ENCODE results near the gene YPEL4. TPM values are rescaled to one million over a fixed set of nuclear protein-coding genes. Genes with fewer than 3 reads are reported as not detected.
"Not testable (repeated sequence)": the region's sequence is repeated elsewhere in the genome, so short reads cannot be mapped to it uniquely, and the experiment has no call there.

YPEL4 gene
- total and polyA plus RNA-seq, 2 donors from 2014 or later: 0.82 to 0.88 TPM

- no peaks in the 10 kb centered on the region for H3K9me3 ChIP-seq (ENCODE audit: control insufficient read depth in 2 of 3, insufficient read depth in 1 of 3, low read length in 3 of 3)
- DNase-seq: no peak
- no peaks in the 10 kb centered on the region for H3K36me3 ChIP-seq (ENCODE audit: control insufficient read depth in 2 of 3, insufficient read depth in 3 of 3, low read length in 3 of 3)
- H3K9ac ChIP-seq (ENCODE audit: low read length in 3 of 3): no peak overlapping the region
- peaks cover 0 to 14% (median 3%) of the 10 kb centered on the region in 3 donors for H3K4me1 ChIP-seq (ENCODE audit: control insufficient read depth in 2 of 3, insufficient read depth in 2 of 3, low read depth in 1 of 3, low read length in 3 of 3)
- TF ChIP-seq CTCF (IDR thresholded peaks at IDR 0.05; ENCODE audit: borderline replicate concordance, extremely low read depth, insufficient read depth): no peak
- intact Hi-C loops (cut with DNase I): no loop called here
- no peak overlapping the region for H3K4me3 ChIP-seq (ENCODE audit: low read length in 3 of 3)
- H3K27ac ChIP-seq (ENCODE audit: low read depth in 2 of 2, low read length in 2 of 2): no peak overlapping the region
- peaks cover 7% of the 10 kb centered on the region for H3K27me3 ChIP-seq (ENCODE audit: control insufficient read depth, insufficient read depth, low read length)
- FAIRE-seq: no peak
Measured at GRCh38 chr11:57652662-57653061, 3.0 kb upstream of the YPEL4 start.

- H3K9ac ChIP-seq (ENCODE audit: low read length in 3 of 3); H3K4me3 ChIP-seq (ENCODE audit: low read length in 3 of 3); intact Hi-C loops (cut with DNase I); H3K36me3 ChIP-seq (ENCODE audit: control insufficient read depth in 2 of 3, insufficient read depth in 3 of 3, low read length in 3 of 3); H3K27me3 ChIP-seq (ENCODE audit: control insufficient read depth, insufficient read depth, low read length); H3K27ac ChIP-seq (ENCODE audit: low read depth in 2 of 2, low read length in 2 of 2); FAIRE-seq; DNase-seq; H3K9me3 ChIP-seq (ENCODE audit: control insufficient read depth in 2 of 3, insufficient read depth in 1 of 3, low read length in 3 of 3): not testable (repeated sequence)
- peaks cover 0 to 14% (median 3%) of the 10 kb centered on the region in 3 donors for H3K4me1 ChIP-seq (ENCODE audit: control insufficient read depth in 2 of 3, insufficient read depth in 2 of 3, low read depth in 1 of 3, low read length in 3 of 3)
Measured at GRCh38 chr11:57652230-57652629, 2.5 kb upstream of the YPEL4 start.

DNA sequence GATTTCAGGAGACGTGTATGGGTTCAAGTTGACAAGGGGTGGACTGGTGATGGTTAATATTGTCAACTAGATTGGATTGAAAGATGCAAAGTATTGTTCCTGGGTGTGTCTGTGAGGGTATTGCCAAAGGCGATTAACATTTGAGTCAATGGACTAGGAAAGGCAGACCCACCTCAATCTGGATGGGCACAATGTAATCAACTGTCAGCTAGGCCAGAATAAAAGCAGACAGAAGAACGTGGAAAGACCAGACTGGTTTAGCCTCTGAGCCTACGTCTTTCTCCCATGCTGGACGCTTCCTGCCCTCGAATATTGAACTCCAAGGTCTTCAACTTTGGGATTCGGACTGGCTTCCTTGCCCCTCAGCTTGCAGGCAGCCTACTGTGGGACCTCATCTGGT lies 1.7 kb upstream of the YPEL4 start:
- FAIRE-seq (no peak), DNase-seq (no peak)
- no peak overlapping the region for H3K9ac ChIP-seq (ENCODE audit: low read length in 3 of 3)
- intact Hi-C loops (cut with DNase I): no loop called here
- peaks cover 7% of the 10 kb centered on the region for H3K27me3 ChIP-seq (ENCODE audit: control insufficient read depth, insufficient read depth, low read length)
- no peaks in the 10 kb centered on the region for H3K9me3 ChIP-seq (ENCODE audit: control insufficient read depth in 2 of 3, insufficient read depth in 1 of 3, low read length in 3 of 3)
- peaks cover 3 to 19% (median 4%) of the 10 kb centered on the region in 3 donors for H3K4me1 ChIP-seq (ENCODE audit: control insufficient read depth in 2 of 3, insufficient read depth in 2 of 3, low read depth in 1 of 3, low read length in 3 of 3)
- no peak overlapping the region for H3K27ac ChIP-seq (ENCODE audit: low read depth in 2 of 2, low read length in 2 of 2)
- no peaks in the 10 kb centered on the region for H3K36me3 ChIP-seq (ENCODE audit: control insufficient read depth in 2 of 3, insufficient read depth in 3 of 3, low read length in 3 of 3)
- no peak for TF ChIP-seq CTCF (IDR thresholded peaks at IDR 0.05; ENCODE audit: borderline replicate concordance, extremely low read depth, insufficient read depth)
- H3K4me3 ChIP-seq (ENCODE audit: low read length in 3 of 3): no peak overlapping the region

DNA sequence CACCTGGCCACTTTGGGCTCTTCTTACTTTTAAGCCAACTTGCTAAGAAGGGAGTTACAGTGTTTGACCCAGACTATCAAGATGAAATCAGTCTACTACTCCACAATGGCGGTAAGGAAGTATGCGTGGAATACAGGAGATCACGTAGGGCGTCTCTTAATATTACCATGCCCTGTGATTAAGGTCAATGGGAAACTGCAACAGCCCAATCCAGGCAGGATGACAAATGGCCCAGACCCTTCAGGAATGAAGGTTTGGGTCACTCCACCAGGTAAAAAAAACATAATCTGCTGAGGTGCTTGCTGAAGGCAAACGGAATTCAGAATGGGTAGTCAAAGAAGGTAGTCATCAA lies 1.0 kb upstream of the YPEL4 start:
- DNase-seq (no peak), FAIRE-seq (no peak)
- peaks cover 7% of the 10 kb centered on the region for H3K27me3 ChIP-seq (ENCODE audit: control insufficient read depth, insufficient read depth, low read length)
- no peak overlapping the region for H3K4me3 ChIP-seq (ENCODE audit: low read length in 3 of 3)
- H3K4me1 ChIP-seq (ENCODE audit: control insufficient read depth in 2 of 3, insufficient read depth in 2 of 3, low read depth in 1 of 3, low read length in 3 of 3): peaks cover 3 to 25% (median 5%) of the 10 kb centered on the region in 3 donors
- no peaks in the 10 kb centered on the region for H3K9me3 ChIP-seq (ENCODE audit: control insufficient read depth in 2 of 3, insufficient read depth in 1 of 3, low read length in 3 of 3)
- H3K9ac ChIP-seq (ENCODE audit: low read length in 3 of 3): no peak overlapping the region
- intact Hi-C loops (cut with DNase I): no loop called here
- no peak overlapping the region for H3K27ac ChIP-seq (ENCODE audit: low read depth in 2 of 2, low read length in 2 of 2)
- H3K36me3 ChIP-seq (ENCODE audit: control insufficient read depth in 2 of 3, insufficient read depth in 3 of 3, low read length in 3 of 3): no peaks in the 10 kb centered on the region
- no peak for TF ChIP-seq CTCF (IDR thresholded peaks at IDR 0.05; ENCODE audit: borderline replicate concordance, extremely low read depth, insufficient read depth)

Measured in kidney (tissue), 14 donors.